B cell (primary cell): ENCODE data around the gene CST11. TPM values are rescaled to one million over a fixed set of nuclear protein-coding genes. Genes with fewer than 3 reads are reported as not detected.
A peak's percentile ranks its signal among the peaks of the same experiment; 100 is the strongest.

Experiments
- ATAC-seq: fragments of 200-7000 bp; cut with Tn5 transposase; one replicate; pipeline ENCODE4 v1.10.0; 2021; ENCODE audit warnings: low read depth, mild to moderate bottlenecking, moderate number of reproducible peaks, moderate library complexity
- CTCF ChIA-PET: fragments of 350-600 bp; sonication (Branson Sonifier 250); formaldehyde crosslinking; loops from one replicate; lab custom pipeline; 2021; ENCODE audit warnings: antibody characterized with exemption, inconsistent platforms; lab: Charles Lee
- POLR2A ChIA-PET: fragments of 350-600 bp; sonication (Branson Sonifier 250); formaldehyde crosslinking; loops from one replicate; lab custom pipeline; 2021; ENCODE audit warnings: antibody characterized with exemption; lab: Charles Lee
- DNase-seq: peaks from one replicate; pipeline ENCODE4 v3.0.0; 2013
- H2AFZ ChIP-seq: 2 replicates; pipeline ENCODE4 v1.6.1; 2012; ENCODE audit warnings: mild to moderate bottlenecking, low read depth, low read length; ENCODE audit not compliant: insufficient read depth, poor library complexity, severe bottlenecking
- H3K27ac ChIP-seq, 2 donors: 1 replicate in 1 of 2; 2 replicates in 1 of 2; pipeline ENCODE4 v1.5.1; 2012 to 2013; ENCODE audit warnings: low read length in 2 of 2, mild to moderate bottlenecking in 2 of 2, moderate library complexity in 1 of 2
- H3K27me3 ChIP-seq, 4 experiments: fragments of 200-600 bp in 1 of 4; sonication (generic) in 1 of 4; replicated peaks in 1 of 4; 1 replicate in 2 of 4; 2 replicates in 2 of 4; pipeline versions ENCODE4 v1.6.1 to v1.7.0; 2013 to 2016; ENCODE audit warnings: low read length in 3 of 4, mild to moderate bottlenecking in 2 of 4, mixed read lengths in 1 of 4, moderate library complexity in 1 of 4; ENCODE audit not compliant: insufficient read depth in 4 of 4, control insufficient read depth in 3 of 4; ENCODE audit errors: control extremely low read depth in 1 of 4
- H3K36me3 ChIP-seq, 2 experiments: replicated peaks in 1 of 2; 1 replicate in 1 of 2; 2 replicates in 1 of 2; pipeline versions ENCODE4 v1.6.1 to v1.7.1; 2013; ENCODE audit warnings: low read length in 1 of 2; ENCODE audit not compliant: insufficient read depth in 2 of 2, control insufficient read depth in 1 of 2; ENCODE audit errors: control extremely low read depth in 1 of 2, extremely low read depth in 1 of 2
- H3K4me1 ChIP-seq, 2 donors: fragments of 200-600 bp in 1 of 2; sonication (generic) in 1 of 2; 1 replicate in 1 of 2; 2 replicates in 1 of 2; pipeline versions ENCODE4 v1.5.1 to v1.6.1; 2013 to 2017; ENCODE audit warnings: low read length in 2 of 2; ENCODE audit not compliant: control insufficient read depth in 2 of 2, insufficient read depth in 2 of 2
- H3K4me2 ChIP-seq: replicated peaks from 2 replicates; pipeline ENCODE3; 2012; ENCODE audit warnings: mild to moderate bottlenecking, low read depth, low read length; ENCODE audit not compliant: poor library complexity, severe bottlenecking
- H3K4me3 ChIP-seq, 5 experiments: fragments of 200-600 bp in 1 of 5; sonication (generic) in 1 of 5; 1 replicate in 3 of 5; 2 replicates in 2 of 5; pipeline versions ENCODE4 v1.5.1 to v1.7.0; 2011 to 2016; ENCODE audit warnings: low read length in 4 of 5, mild to moderate bottlenecking in 4 of 5, low read depth in 2 of 5, control low read depth in 1 of 5, moderate library complexity in 1 of 5; ENCODE audit not compliant: insufficient read depth in 1 of 5; ENCODE audit errors: control extremely low read depth in 1 of 5, extremely low read depth in 1 of 5
- H3K79me2 ChIP-seq: fragments of 200-600 bp; sonication (generic); one replicate; pipeline ENCODE4 v1.6.0; 2016; ENCODE audit warnings: low read length; ENCODE audit not compliant: control insufficient read depth, insufficient read depth
- H3K9ac ChIP-seq: fragments of 200-600 bp; sonication (generic); 2 replicates; pipeline ENCODE4 v1.6.1; 2017; ENCODE audit warnings: mild to moderate bottlenecking, low read length, moderate library complexity
- H3K9me3 ChIP-seq, 3 donors: one replicate each; pipeline versions ENCODE4 v1.6.1 to v1.7.1; 2013; ENCODE audit warnings: low read length in 2 of 3; ENCODE audit not compliant: control insufficient read depth in 2 of 3, insufficient read depth in 1 of 3; ENCODE audit errors: control extremely low read depth in 1 of 3
- H4K20me1 ChIP-seq: 2 replicates; pipeline ENCODE4 v1.6.0; 2012; ENCODE audit warnings: mild to moderate bottlenecking, low read length; ENCODE audit not compliant: insufficient read depth, control insufficient read depth, poor library complexity, severe bottlenecking
- H3K27ac Mint-ChIP-seq: one replicate; pipeline ENCODE4 v1.8.0; 2021; ENCODE audit warnings: mixed read lengths
- H3K27me3 Mint-ChIP-seq: one replicate; pipeline ENCODE4 v1.8.0; 2021; ENCODE audit warnings: mixed read lengths
- H3K4me1 Mint-ChIP-seq: one replicate; pipeline ENCODE4 v1.8.0; 2021; ENCODE audit warnings: mixed read lengths
- H3K4me3 Mint-ChIP-seq: one replicate; pipeline ENCODE4 v1.8.0; 2021; ENCODE audit warnings: mixed read lengths
- H3K9me3 Mint-ChIP-seq: one replicate; pipeline ENCODE4 v1.8.0; 2022; ENCODE audit warnings: mixed read lengths; ENCODE audit not compliant: insufficient read depth
- CTCF ChIP-seq: fragments of 200-600 bp; IDR thresholded peaks from one replicate; pipeline ENCODE4 v1.8.0; 2022; ENCODE audit warnings: antibody characterized with exemption, mild to moderate bottlenecking
- EZH2 ChIP-seq: IDR thresholded peaks from 2 replicates; pipeline ENCODE4 v1.6.1; 2012; ENCODE audit warnings: borderline replicate concordance, low read depth, mild to moderate bottlenecking, moderate library complexity, low read length; ENCODE audit not compliant: insufficient read depth, poor library complexity, severe bottlenecking
- WGBS: methylation state at CpG from one replicate; pipeline ENCODE4 v1.1.5; 2013; ENCODE audit warnings: missing lambda C conversion rate; ENCODE audit not compliant: insufficient coverage; 5-methylcytosine and 5-hydroxymethylcytosine counted together
- intact Hi-C: fragments of 100-400 bp; cut with micrococcal nuclease; formaldehyde crosslinking; loops from one replicate; pipeline ENCODE4 v1.10.0; 2022
- polyA plus RNA-seq: library from polyadenylated mRNA; depleted of rRNA; stranded (reverse); fragments of >200 nt; gene quantifications from 2 replicates; pipeline ENCODE4 v1.2.3, GENCODE V29; 2012
- total RNA-seq, 2 donors: library from RNA; stranded (reverse); fragments of 120-200 nt in 1 of 2; gene quantifications; 1 replicate in 1 of 2; 2 replicates in 1 of 2; pipeline versions ENCODE4 v1.2.3 to v1.2.4, GENCODE V29; 2013 to 2022

CST11 gene
- total and polyA plus RNA-seq, 2 donors (not counting 1 experiment from before 2014, with no cell fraction given) = not detected

- intact Hi-C loops = no loop called here
- Mint-ChIP-seq H3K27ac (no peak overlapping the region), H3K4me3 (no peak overlapping the region), H3K9me3 (no peaks in the 10 kb centered on the region), H3K27me3 (peaks cover 10% of the 10 kb centered on the region), H3K4me1 (no peaks in the 10 kb centered on the region)
- no peak overlapping the region for H3K27ac ChIP-seq
- no peak overlapping the region for H3K4me3 ChIP-seq
- H3K36me3 ChIP-seq = no peaks in the 10 kb centered on the region
- H3K9me3 ChIP-seq = peaks cover 0 to 8% (median 3%) of the 10 kb centered on the region in 3 donors
- H2AFZ ChIP-seq = peak overlapping the region; percentile 7
- H3K27me3 ChIP-seq = peaks cover 0 to 3% (median 0%) of the 10 kb centered on the region in 4 experiments
- peaks cover 2 to 9% of the 10 kb centered on the region in 2 donors for H3K4me1 ChIP-seq
- no peaks in the 10 kb centered on the region for H4K20me1 ChIP-seq
- H3K79me2 ChIP-seq = no peaks in the 10 kb centered on the region
- H3K9ac ChIP-seq = no peak overlapping the region
- no peak overlapping the region for H3K4me2 ChIP-seq
- DNase-seq (no peak), ATAC-seq (no peak)
- TF ChIP-seq CTCF (no peak), EZH2 (no peak)
- ChIA-PET CTCF (no interaction called here), POLR2A (no interaction called here)
- 100% methylated on average over 5 of the region's 7 CpGs for WGBS
These were observed 4.2 kb upstream of the CST11 start for GRCh38 chr20:23456873-23457272.

GRCh38 chr20:23456409-23456808 lies 3.7 kb upstream of the CST11 start:
- no peak overlapping the region for H3K4me3 ChIP-seq
- H3K9ac ChIP-seq = no peak overlapping the region
- peaks cover 0 to 3% (median 0%) of the 10 kb centered on the region in 4 experiments for H3K27me3 ChIP-seq
- H3K9me3 Mint-ChIP-seq = no peaks in the 10 kb centered on the region
- peaks cover 9% of the 10 kb centered on the region for H3K27me3 Mint-ChIP-seq
- no peak for ATAC-seq
- peak overlapping the region; percentile 24 for H3K4me2 ChIP-seq
- H3K36me3 ChIP-seq = no peaks in the 10 kb centered on the region
- no peak overlapping the region for H3K4me3 Mint-ChIP-seq
- CTCF ChIA-PET = no interaction called here
- no peaks in the 10 kb centered on the region for H3K79me2 ChIP-seq
- no peak overlapping the region for H3K27ac Mint-ChIP-seq
- peaks cover 2 to 9% of the 10 kb centered on the region in 2 donors for H3K4me1 ChIP-seq
- WGBS = 31% methylated on average over 3 of the region's 3 CpGs
- intact Hi-C loops = no loop called here
- H4K20me1 ChIP-seq = no peaks in the 10 kb centered on the region
- peaks cover 0 to 8% (median 3%) of the 10 kb centered on the region in 3 donors for H3K9me3 ChIP-seq
- H2AFZ ChIP-seq = peak overlapping the region; percentile 7
- no peak for DNase-seq
- POLR2A ChIA-PET = no interaction called here
- no peak for TF ChIP-seq EZH2
- no peak for TF ChIP-seq CTCF
- no peak overlapping the region for H3K27ac ChIP-seq
- no peaks in the 10 kb centered on the region for H3K4me1 Mint-ChIP-seq
